ENCODE data around the gene RGL3.
"Not testable (repeated sequence)": the region's sequence is repeated elsewhere in the genome, so short reads cannot be mapped to it uniquely, and the experiment has no call there.

RGL3 gene

GRCh38 chr19:11418094-11418548 is 993 bp downstream of the RGL3 start:
- no peak for DNase-seq

DNA sequence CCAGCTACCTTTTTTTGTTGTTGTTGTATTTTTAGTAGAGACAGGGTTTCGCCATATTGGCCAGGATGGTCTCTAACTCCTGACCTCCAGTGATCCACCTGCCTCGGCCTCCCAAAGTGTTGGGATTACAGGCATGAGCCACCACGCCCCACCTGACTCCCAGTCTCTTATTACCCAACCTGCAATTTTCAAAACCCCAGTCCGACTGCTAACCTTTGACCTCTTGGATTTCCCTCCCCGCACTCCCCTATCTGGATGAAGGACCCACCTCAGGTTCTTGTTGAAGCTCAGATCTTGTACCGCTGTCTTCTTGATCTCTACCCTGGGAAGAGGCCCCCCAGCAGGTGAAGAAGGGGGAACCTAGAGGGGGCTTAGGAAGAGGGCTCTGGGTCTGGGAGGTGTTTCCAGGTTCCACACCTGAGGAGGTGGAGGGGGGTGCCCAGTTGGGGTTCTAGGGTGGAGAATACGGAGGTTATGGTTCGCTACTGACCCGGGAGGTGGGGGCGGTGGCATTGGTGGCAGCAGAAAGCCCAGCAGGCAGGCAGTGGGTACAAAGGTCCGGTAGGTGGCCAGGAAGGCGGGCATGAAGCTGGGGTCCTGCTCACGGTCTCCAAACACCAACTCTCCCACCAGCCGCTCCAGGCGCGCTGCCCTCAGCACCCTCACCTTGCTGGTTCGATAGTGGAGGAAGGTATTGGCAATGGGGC is 2.6 kb downstream of the RGL3 start:
- no peak for DNase-seq

DNA sequence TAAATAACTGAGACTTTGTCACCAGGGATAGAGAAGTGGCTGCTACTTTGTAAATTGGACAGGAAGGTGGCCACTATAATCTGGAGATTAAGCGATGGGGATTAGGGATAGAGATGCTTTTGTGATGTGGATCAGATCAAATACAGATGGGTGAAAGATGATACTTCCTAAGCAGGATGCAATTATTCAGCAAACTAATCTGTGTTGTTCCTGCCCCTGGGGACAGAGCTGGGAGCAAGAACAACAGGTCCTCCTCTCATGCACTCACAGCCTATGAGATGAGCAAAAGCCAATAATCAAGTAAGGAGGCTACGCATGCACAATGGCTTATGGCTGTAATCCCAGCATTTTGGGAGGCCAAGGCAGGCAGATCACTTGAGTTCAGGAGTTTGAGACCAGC is 4.6 kb downstream of the RGL3 start:
- no peak for DNase-seq

DNA sequence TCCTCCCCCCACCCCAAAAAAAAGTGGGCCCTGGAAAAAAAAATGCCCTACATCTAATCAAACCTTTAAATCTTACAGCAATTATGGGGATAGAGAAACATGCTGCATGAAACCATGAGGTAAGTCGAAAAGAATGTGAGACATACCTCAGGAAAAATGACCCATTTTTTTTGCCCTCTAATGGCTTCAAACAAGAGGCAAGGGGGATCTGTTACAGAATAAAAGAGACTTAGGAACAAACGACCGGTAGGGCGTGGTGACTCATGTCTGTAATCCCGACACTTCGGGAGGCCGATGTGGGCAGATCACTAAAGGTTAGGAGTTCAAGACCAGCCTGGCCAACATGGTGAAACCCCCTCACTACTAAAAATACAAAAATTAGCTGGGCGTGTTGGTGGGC is 8.4 kb downstream of the RGL3 start:
- no peak for DNase-seq

DNA sequence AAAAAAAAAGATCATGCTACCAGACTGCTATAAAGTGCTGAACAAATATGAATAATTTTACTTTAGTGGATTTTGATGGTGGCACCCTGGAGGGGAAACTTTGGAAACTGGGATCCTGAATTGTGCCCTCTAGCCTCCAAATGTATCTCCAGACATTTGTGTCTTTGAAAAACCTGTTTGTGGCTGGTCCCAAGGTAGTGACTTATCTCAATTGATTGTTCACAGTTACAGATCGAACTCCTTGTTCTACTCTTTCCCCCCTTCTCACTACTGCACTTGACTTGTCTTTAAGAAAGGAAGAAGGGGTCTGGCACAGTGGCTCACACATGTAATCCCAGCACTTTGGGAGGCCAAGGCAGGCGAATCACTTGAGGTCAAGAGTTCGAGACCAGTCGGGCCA is 10.5 kb downstream of the RGL3 start:
- DNase-seq: no peak

- not testable (repeated sequence) for DNase-seq
Measured at GRCh38 chr19:11406703-11407236, 12.3 kb downstream of the RGL3 start.

DNA sequence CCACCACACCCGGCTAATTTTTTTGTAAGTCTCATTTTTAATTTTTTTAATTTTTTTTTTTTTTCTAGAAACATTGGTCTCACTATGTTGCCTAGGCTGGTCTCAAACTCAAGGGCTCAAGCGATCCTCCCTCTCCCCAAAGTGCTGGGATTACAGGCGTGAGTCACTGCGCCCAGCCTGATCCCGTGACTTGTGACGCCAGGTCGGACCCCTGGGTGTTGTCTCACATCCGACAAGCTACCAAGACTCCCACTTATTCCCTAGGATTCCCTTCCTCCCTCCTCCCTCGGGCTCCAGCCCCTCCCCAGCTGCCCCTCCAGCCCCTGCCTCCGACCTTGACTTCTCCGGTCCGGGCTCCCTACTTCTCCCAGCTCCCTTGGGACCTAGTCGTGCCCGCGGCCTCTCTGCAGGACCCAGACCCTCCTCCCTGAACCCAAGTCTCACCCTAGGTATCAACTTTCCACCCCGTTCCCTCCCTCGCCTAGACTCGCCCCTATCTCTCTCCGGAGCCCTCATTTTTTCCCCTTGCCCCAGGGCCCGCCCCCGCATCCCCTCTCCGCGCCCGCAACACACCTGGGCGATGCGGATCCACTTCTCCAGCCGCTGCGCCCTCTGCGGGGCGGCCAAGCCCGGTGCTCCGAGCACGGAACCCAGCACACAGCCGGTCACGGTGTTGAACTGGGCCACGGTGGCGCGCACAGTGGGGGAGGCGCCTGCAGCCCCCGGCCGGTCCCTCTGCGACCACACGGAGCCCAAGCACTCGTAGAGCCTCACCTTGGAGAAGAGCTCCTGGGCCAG is 13.1 kb downstream of the RGL3 start:
- peak; percentile 34 for DNase-seq

- DNase-seq: no peak
Measured at GRCh38 chr19:11404588-11405222, 14.4 kb downstream of the RGL3 start.

GRCh38 chr19:11401808-11402543 is 17.1 kb downstream of the RGL3 start:
- no peak for DNase-seq

GRCh38 chr19:11400798-11401197 is 18.3 kb downstream of the RGL3 start:
- DNase-seq: no peak

- DNase-seq: no peak
Measured at GRCh38 chr19:11399667-11400066, 19.4 kb downstream of the RGL3 start.

GRCh38 chr19:11397089-11397610 is 22.0 kb downstream of the RGL3 start:
- no peak for DNase-seq

GRCh38 chr19:11390933-11391680 is 28.0 kb downstream of the RGL3 start:
- DNase-seq: no peak

- DNase-seq: no peak
Measured at GRCh38 chr19:11390359-11390758, 28.8 kb downstream of the RGL3 start.

GRCh38 chr19:11387162-11388034 is 31.7 kb downstream of the RGL3 start:
- DNase-seq: no peak

GRCh38 chr19:11384778-11385129 is 34.4 kb downstream of the RGL3 start:
- DNase-seq: no peak

DNA sequence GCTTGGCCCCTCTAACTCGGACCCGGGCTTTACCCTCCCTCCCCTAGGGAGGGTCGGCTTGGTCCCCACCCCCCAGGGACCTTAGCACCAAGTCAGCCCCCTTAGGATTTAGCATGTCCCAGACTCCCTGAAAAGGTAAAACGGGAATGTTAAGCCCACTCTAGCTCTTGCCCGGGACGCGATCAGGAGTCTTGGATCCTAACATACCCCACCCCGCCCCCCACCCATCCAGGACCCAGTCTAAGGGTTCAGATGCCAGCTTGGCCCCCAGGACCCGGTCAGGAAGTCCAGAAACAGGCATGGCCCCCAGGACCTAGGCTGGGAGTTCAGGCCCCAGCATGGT is 35.4 kb downstream of the RGL3 start:
- no peak for DNase-seq

DNA sequence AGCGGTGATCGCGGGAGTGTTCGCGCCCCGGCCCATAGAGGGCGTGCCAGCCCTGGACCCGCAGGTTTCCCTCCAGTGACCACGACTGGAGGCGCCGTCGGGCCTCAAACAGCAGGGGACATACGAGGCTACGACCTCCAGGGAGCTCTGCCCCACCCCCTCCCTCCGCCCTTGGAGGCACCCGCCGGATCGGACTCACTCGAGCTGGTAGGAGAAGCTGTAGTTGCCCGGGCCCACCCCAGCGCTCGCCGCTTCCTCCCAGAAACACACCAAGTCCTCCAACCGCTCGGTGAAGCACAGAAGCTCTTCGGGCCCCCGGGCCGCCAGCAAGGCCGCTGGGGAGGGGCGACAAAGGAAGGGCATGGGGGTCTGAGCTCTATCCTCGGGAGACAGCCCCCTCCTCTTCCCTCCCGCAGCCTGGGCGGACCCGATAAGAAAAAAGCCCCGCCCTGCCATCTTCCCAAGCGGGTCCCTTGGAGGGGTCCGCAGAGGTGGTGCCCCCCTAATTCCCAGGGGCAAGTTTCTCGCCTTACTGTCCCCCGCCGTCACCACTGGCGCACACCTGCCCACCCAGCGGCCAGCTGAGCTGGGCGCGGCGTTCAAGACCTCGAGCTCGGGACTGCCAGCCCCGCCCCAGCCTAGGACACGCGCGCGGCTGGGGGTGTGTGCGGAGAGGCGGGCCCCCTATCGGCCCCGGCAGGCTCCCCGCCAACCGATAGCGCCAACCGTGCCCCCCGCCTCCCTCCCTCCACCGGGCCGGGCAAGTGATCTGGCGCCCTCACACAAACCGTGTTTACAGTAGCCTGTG is 36.0 kb downstream of the RGL3 start:
- peak; percentile 43 for DNase-seq

DNA sequence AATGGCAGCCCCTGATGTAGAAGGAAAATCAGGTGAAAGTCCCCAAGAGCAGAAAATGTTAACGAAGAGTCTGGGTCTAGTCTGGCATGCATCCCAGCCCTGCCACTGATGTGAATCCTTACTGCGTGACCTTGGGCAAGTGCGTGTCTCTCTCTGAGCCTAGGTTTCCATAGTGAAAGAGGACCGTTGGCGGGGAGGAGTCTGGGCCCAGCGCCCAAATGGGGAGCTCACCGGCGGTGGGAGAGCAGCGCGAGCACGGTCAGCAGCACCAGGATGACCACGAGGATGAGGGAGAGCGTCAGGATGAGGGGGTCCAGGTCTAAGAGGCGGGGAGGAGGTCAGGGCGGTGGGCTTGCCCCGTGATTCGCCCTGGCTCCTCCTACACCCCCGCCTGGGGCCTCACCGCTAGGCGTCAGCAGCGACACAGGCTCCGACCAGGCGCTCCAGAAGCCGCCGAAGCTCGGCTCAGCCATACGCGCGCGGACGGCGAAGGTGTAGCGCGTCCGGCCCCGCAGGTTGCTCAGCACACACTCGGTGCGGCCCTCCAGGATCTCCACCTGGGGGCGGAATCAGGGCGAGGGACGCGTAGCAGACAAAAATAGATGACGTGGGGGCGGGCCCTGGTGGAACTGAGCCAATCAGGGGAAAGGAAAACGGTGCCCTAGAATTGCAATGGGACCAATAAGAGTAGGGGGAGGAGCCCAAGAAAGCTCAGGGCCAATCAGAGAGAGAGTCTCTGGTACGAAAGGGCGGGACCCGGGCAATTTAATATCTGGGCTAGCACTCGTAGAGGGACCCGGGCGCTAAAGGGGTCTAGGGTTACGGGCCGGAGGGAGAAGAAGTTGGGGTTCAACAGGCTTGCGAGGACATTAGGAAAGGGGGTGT is 38.2 kb downstream of the RGL3 start:
- peak; percentile 93 for DNase-seq

All from activated CD4-positive, CD25-positive, alpha-beta regulatory T cell treated with anti-CD3 and anti-CD28 coated beads, Interleukin-2, amount 50 U/mL, for 72 hours (primary cell).